ENCODE data around the gene CEP112.
"Not testable (repeated sequence)": the region's sequence is repeated elsewhere in the genome, so short reads cannot be mapped to it uniquely, and the experiment has no call there.

Gene CEP112

GRCh38 chr17:65729207-65729606 lies 462.7 kb downstream of the CEP112 start:
- no peak for DNase-seq (ENCODE audit: low read depth)

- no peak for DNase-seq (ENCODE audit: low read depth)
Observed at GRCh38 chr17:65727832-65728231, 464.1 kb downstream of the CEP112 start.

- DNase-seq (ENCODE audit: low read depth), result no peak
Observed at GRCh38 chr17:65727246-65727645, 464.7 kb downstream of the CEP112 start.

- no peak for DNase-seq (ENCODE audit: low read depth)
Observed at GRCh38 chr17:65723431-65724151, 468.3 kb downstream of the CEP112 start.

- DNase-seq (ENCODE audit: low read depth), result no peak
Observed at GRCh38 chr17:65718601-65719000, 473.3 kb downstream of the CEP112 start.

GRCh38 chr17:65712383-65713267 lies 479.3 kb downstream of the CEP112 start:
- DNase-seq (ENCODE audit: low read depth), result no peak

GRCh38 chr17:65711671-65712276 lies 480.2 kb downstream of the CEP112 start:
- DNase-seq (ENCODE audit: low read depth), result no peak

GRCh38 chr17:65707780-65708179 lies 484.2 kb downstream of the CEP112 start:
- no peak for DNase-seq (ENCODE audit: low read depth)

- DNase-seq (ENCODE audit: low read depth), result no peak
Observed at GRCh38 chr17:65704731-65705130, 487.2 kb downstream of the CEP112 start.

- no peak for DNase-seq (ENCODE audit: low read depth)
Observed at GRCh38 chr17:65703891-65704290, 488.0 kb downstream of the CEP112 start.

GRCh38 chr17:65699459-65699858 lies 492.5 kb downstream of the CEP112 start:
- DNase-seq (ENCODE audit: low read depth), result no peak

GRCh38 chr17:65698381-65699061 lies 493.4 kb downstream of the CEP112 start:
- no peak for DNase-seq (ENCODE audit: low read depth)

GRCh38 chr17:65697661-65698060 lies 494.3 kb downstream of the CEP112 start:
- DNase-seq (ENCODE audit: low read depth), result no peak

- DNase-seq (ENCODE audit: low read depth), result peak; percentile 36
Observed at GRCh38 chr17:65696739-65697394, 495.1 kb downstream of the CEP112 start.

GRCh38 chr17:65694601-65695000 lies 497.3 kb downstream of the CEP112 start:
- DNase-seq (ENCODE audit: low read depth), result no peak

- no peak for DNase-seq (ENCODE audit: low read depth)
Observed at GRCh38 chr17:65690626-65691310, 501.2 kb downstream of the CEP112 start.

GRCh38 chr17:65688307-65688706 lies 503.6 kb downstream of the CEP112 start:
- DNase-seq (ENCODE audit: low read depth), result no peak

GRCh38 chr17:65685110-65685509 lies 506.8 kb downstream of the CEP112 start:
- DNase-seq (ENCODE audit: low read depth), result no peak

GRCh38 chr17:65684631-65685030 lies 507.3 kb downstream of the CEP112 start:
- no peak for DNase-seq (ENCODE audit: low read depth)

GRCh38 chr17:65683428-65683827 lies 508.5 kb downstream of the CEP112 start:
- DNase-seq (ENCODE audit: low read depth), result no peak

- DNase-seq (ENCODE audit: low read depth), result not testable (repeated sequence)
Observed at GRCh38 chr17:65681763-65682162, 510.2 kb downstream of the CEP112 start.
